Effector memory CD8-positive, alpha-beta T cell (primary cell): Measurements from ENCODE around the gene CPTP.

ENCODE experiments used
- ATAC-seq: fragments of 150-1000 bp; cut with Tn5 transposase; replicated peaks from 2 replicates; pipeline ENCODE4 v1.10.0; 2021; ENCODE audit warnings: mild to moderate bottlenecking, moderate library complexity
- DNase-seq, 3 experiments: peaks; one replicate each; pipeline ENCODE4 v3.0.0; 2021
- H3K27ac Mint-ChIP-seq, 2 donors: one replicate each; pipeline ENCODE4 v1.8.0; 2022; ENCODE audit warnings: mild to moderate bottlenecking in 2 of 2, mixed read lengths in 2 of 2, moderate library complexity in 2 of 2
- H3K27me3 Mint-ChIP-seq, 2 donors: one replicate each; pipeline ENCODE4 v1.8.0; 2022; ENCODE audit warnings: mixed read lengths in 2 of 2
- H3K36me3 Mint-ChIP-seq: one replicate; pipeline ENCODE4 v1.8.0; 2022; ENCODE audit warnings: mild to moderate bottlenecking, moderate library complexity, mixed read lengths; ENCODE audit not compliant: insufficient read depth
- H3K4me1 Mint-ChIP-seq, 2 donors: one replicate each; pipeline ENCODE4 v1.8.0; 2022; ENCODE audit warnings: low read depth in 2 of 2, mixed read lengths in 2 of 2
- H3K4me3 Mint-ChIP-seq, 2 donors: one replicate each; pipeline ENCODE4 v1.8.0; 2022; ENCODE audit warnings: mild to moderate bottlenecking in 2 of 2, mixed read lengths in 2 of 2, moderate library complexity in 2 of 2
- H3K9me3 Mint-ChIP-seq, 2 donors: one replicate each; pipeline ENCODE4 v1.8.0; 2022; ENCODE audit warnings: mixed read lengths in 2 of 2

The CPTP gene

DNA sequence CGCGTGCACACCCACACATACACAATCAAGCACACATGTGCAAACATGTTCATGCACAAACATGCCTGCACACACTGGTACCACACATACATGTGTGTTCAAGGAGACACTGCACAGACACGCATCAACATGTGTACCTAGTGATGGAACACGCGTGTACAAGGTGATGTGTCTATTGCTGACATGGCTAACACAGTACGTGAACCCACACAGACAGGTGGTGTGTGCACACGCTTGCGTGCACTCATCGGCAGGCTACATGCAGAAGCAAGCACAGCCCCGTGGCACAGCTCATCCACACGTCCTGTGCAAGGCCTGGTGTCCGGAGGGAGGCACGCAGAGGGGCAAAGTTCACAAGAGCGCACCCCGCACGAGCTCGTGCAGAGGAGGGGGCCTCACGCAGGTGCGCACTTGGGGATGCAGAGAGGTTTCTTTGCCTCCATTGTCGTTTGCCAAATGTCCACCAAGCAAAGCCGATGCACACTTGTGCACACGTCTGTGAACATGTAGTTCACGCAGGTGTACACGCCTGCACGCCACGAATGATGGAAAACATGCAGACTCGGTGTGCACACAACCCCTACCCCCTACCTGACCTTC, 17.8 kb upstream of the CPTP start:
- Mint-ChIP-seq H3K4me3 (peak overlapping the region; percentile 80 to 84), H3K4me1 (peaks cover 17 to 20% of the 10 kb centered on the region in 2 donors), H3K36me3 (peaks cover 35% of the 10 kb centered on the region), H3K9me3 (no peaks in the 10 kb centered on the region), H3K27me3 (no peaks in the 10 kb centered on the region), H3K27ac (peak overlapping the region in 1 of 2 donors; percentile 78)
- DNase-seq = no peak
- no peak for ATAC-seq

DNA sequence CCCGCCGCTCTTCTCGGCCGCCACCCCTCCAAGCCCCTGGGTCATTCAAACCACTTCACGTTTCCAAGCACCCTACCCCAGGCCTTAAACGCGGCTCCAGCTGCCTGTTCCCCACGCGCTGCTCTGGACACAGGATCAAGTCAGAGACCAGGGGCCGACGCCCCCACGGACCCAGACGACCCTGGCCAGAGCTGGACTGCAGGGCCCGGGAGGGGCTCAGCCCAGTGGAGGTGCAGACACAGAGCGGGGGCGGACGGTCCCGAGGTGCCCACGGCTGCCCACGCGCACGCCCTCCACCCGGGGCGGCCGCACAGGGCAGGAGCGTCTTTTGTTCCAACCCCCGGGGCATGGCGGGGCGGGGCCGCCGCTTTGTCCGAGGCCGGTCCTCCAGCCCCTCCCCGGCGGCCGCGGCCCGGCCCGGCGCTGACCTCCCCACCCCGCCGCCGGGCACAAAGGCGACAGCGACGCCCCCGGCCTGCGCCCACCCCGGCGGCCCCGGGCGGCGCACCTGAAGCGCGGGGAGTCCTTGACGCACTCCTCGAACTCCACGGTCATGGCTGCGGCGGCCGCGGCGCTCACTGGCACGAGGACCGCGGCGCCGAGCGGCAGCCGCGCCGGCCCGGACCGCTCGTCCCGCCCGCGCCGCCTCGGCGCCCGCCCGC, 17.2 kb upstream of the CPTP start:
- Mint-ChIP-seq H3K27me3 (no peaks in the 10 kb centered on the region), H3K4me1 (peaks cover 17 to 20% of the 10 kb centered on the region in 2 donors), H3K4me3 (peak overlapping the region; percentile 80 to 84), H3K27ac (peak overlapping the region in 1 of 2 donors; percentile 78), H3K9me3 (no peaks in the 10 kb centered on the region), H3K36me3 (peaks cover 35% of the 10 kb centered on the region)
- ATAC-seq (no peak), DNase-seq (peak in 1 of 3 experiments; percentile 16)

DNA sequence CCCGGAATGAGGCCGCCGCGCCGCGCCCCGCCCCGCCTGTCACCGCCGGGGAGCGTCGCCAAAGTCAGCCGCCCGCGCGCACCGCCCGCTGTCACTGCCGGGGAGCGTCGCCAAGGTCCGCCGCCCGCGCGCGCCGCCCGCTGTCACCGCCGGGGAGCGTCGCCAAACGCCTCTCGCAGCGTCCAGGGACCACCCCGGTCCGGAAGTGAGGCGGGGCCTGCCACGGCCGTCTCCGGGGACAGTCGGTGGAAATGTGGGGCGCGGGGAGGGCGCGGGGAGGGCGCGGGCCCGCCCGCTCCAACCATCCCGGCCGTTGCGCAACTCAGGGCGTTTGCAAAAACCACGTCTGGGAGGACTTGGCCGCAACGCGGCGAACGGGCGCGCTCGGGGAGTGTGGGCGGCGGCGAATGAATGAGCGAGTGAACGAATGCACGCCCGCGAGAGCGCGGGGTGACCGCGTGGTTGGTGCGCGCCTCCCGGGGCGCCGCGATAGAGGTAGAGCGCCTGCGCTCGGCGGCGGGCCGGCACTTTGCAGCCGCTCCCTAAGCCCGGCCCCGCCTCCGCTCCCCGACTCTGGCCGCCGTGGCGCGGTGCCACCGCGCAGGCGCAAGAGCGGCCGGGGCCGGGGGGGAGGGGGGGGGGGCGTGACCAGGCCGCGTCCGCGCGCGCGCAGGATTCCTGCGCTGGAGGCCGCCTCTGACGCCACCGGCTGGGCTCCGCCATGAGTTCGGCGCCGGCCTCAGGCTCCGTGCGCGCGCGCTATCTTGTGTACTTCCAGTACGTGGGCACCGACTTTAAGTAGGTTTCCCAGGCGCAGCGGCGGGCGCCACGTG, 16.5 kb upstream of the CPTP start, which contains the start of the genes ACAP3 and PUSL1:
Gene ACAP3 (minus strand): TSS at position 8 of the 833 bp plus-strand sequence. CDS start 115 bp downstream, outside the sequence.
Gene PUSL1 (plus strand): TSS at position 675 of the 833 bp plus-strand sequence. CDS start 47 bp downstream, at position 722.
- peak within 1 kb of the TSS; percentile 80 to 84 for H3K4me3 Mint-ChIP-seq
- H3K4me1 Mint-ChIP-seq = peaks cover 17 to 20% of the 10 kb centered on the region in 2 donors
- H3K27me3 Mint-ChIP-seq = no peaks in the 10 kb centered on the region
- H3K27ac Mint-ChIP-seq = peak within 1 kb of the TSS; percentile 75 to 78
- no peaks in the 10 kb centered on the region for H3K9me3 Mint-ChIP-seq
- H3K36me3 Mint-ChIP-seq = peaks cover 36% of the 10 kb centered on the region
- ATAC-seq = peak; percentile 69
- DNase-seq = peak; percentile 86 to 89 (median 87)

DNA sequence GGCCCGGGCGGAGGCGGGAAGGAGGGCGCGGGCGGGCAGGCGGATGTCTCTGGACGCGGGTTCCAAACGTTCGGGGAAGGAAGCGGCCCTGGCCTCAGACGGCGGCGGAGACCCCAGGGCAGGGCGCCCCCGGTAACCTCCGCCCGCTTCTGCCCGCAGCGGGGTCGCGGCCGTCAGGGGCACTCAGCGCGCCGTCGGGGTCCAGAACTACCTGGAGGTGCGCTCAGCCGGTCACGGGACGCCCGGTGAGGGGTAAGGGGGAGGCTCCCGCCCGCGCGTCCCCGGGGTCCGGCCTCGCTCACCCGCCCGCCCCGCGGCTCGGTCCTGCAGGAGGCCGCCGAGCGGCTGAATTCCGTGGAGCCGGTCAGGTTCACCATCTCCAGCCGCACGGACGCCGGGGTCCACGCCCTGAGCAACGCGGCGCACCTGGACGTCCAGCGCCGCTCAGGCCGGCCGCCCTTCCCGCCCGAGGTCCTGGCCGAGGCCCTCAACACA, 15.8 kb upstream of the CPTP start:
- H3K27me3 Mint-ChIP-seq = no peaks in the 10 kb centered on the region
- peaks cover 17 to 20% of the 10 kb centered on the region in 2 donors for H3K4me1 Mint-ChIP-seq
- peak overlapping the region; percentile 75 to 78 for H3K27ac Mint-ChIP-seq
- DNase-seq = no peak
- peaks cover 40% of the 10 kb centered on the region for H3K36me3 Mint-ChIP-seq
- no peak for ATAC-seq
- H3K4me3 Mint-ChIP-seq = peak overlapping the region; percentile 79 to 80
- no peaks in the 10 kb centered on the region for H3K9me3 Mint-ChIP-seq

DNA sequence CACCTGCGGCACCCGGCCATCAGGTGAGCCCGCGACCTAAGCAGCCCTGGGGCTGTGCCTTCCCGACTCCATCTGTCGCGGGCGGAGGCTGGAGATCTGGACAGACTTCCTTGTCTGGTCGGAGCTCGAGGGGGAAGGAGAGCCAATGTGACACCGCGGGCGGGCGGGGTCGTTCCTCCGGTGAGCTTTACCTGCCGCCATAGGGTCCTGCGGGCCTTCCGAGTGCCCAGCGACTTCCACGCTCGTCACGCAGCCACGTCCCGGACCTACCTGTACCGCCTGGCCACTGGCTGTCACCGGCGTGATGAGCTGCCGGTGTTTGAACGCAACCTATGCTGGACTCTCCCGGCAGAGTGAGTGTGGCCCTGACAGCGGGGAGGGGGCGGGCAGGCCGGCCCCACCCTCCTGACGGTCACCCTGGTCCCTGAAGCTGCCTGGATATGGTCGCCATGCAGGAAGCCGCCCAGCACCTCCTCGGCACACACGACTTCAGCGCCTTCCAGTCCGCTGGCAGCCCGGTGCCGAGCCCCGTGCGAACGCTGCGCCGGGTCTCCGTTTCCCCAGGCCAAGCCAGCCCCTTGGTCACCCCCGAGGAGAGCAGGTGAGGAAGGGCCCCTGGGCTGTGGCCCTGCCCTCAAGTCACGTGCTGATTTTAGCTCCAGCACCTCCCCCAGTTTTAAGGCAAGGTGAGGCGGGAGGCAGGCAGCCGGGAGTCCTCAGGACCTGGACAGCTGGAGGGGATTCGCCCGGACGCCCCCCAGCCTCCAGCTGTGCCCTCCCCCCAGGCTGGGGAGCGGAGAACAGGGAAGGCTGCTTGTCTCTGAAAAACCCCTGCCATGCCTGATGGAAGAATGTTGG, 15.1 kb upstream of the CPTP start:
- ATAC-seq (no peak), DNase-seq (peak in 1 of 3 experiments; percentile 20)
- H3K27me3 Mint-ChIP-seq = no peaks in the 10 kb centered on the region
- H3K27ac Mint-ChIP-seq = peak overlapping the region in 1 of 2 donors; percentile 78
- peak overlapping the region; percentile 58 to 69 for H3K4me3 Mint-ChIP-seq
- peaks cover 17 to 19% of the 10 kb centered on the region in 2 donors for H3K4me1 Mint-ChIP-seq
- peaks cover 43% of the 10 kb centered on the region for H3K36me3 Mint-ChIP-seq
- H3K9me3 Mint-ChIP-seq = no peaks in the 10 kb centered on the region

DNA sequence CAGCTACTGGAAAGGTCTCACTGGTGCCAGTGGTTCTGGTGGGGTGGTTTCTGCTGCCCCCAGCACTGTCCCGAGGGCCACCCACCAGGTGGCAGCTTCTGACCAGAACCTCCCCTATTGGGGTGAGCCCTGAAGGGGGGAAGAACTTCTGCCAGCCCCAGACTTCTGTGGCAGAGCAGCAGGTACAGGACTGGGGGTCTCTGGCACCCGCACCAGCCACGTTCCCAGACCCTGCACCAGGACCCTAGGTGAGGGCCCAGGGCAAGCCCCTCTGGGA, 14.6 kb upstream of the CPTP start:
- Mint-ChIP-seq H3K27me3 (no peaks in the 10 kb centered on the region), H3K4me3 (peak overlapping the region; percentile 58 to 69), H3K36me3 (peaks cover 48% of the 10 kb centered on the region), H3K9me3 (no peaks in the 10 kb centered on the region), H3K4me1 (peaks cover 17 to 19% of the 10 kb centered on the region in 2 donors), H3K27ac (peak overlapping the region in 1 of 2 donors; percentile 78)
- ATAC-seq = no peak
- DNase-seq = no peak

DNA sequence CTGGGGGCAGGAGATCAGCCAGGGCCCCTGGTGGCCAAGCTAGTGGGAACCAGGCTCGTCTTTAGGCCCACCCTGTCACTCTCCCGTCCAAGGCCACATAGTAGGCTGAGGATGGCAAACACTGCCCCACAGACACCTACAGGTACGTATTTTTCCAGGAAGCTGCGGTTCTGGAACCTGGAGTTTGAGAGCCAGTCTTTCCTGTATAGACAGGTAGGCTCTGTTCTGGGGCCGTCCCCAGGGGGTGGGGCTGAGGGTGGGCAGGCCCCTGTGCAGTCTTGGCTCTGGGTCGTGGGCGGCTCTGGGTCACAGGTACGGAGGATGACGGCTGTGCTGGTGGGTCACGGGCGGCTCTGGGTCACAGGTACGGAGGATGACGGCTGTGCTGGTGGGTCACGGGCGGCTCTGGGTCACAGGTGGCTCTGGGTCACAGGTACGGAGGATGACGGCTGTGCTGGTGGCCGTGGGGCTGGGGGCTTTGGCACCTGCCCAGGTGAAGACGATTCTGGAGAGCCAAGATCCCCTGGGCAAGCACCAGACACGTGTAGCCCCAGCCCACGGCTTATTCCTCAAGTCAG, 14.0 kb upstream of the CPTP start:
- Mint-ChIP-seq H3K36me3 (peaks cover 50% of the 10 kb centered on the region), H3K27me3 (no peaks in the 10 kb centered on the region), H3K4me3 (peak overlapping the region; percentile 29 to 43), H3K27ac (peak overlapping the region in 1 of 2 donors; percentile 53), H3K9me3 (no peaks in the 10 kb centered on the region), H3K4me1 (peaks cover 17 to 19% of the 10 kb centered on the region in 2 donors)
- no peak for DNase-seq
- no peak for ATAC-seq

DNA sequence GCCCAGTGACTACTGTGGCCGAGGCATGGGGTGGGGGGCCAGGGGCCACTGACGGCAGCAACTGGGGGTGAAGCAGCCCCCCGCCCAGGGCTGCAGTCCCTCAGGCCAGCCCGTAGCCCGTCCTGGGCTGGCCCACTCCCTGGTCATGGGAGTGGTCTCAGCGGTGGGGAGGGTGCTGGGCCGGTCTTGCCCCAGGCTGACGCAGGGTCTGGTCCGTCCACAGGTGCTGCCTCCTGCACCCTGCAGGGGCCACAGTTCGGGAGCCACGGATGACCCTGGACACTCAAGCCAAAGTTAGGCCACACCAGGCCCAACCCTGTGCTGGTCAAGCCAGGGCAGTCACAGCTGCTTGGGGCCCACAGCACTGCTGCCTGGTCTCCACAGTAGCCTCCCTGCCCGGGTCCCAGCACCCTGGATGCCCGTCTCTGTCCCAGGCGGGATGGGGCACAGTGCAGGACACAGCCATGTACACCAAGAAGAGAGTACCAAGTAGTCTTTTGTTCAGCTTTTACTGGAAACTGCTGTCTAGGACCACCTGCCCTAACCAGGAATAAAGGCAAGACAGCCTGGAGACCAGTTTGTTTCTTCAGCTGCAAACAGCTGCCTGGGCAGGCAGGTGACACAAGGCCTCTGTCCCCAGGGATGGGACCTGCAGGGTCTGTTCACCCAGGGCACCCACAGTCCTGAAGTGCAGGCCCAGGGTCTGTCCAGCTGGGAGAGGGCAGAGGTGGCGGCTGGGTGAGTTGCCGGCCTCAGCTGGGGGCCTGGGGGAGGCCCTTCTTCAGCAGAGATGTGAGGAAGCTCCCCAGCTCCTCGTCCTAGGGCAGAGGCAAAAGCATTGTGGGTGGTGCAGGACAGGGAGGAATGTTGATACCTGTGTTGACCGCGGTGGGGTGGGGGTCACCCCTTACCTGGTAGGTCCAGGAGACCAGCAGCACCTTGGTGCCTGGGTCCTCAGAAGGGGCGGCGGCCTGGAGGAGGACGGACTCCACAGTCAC, 13.2 kb upstream of the CPTP start:
- Mint-ChIP-seq H3K27me3 (no peaks in the 10 kb centered on the region), H3K36me3 (peaks cover 53% of the 10 kb centered on the region), H3K27ac (peak overlapping the region in 1 of 2 donors; percentile 82), H3K9me3 (no peaks in the 10 kb centered on the region), H3K4me3 (peak overlapping the region in 1 of 2 donors; percentile 43), H3K4me1 (peaks cover 9 to 12% of the 10 kb centered on the region in 2 donors)
- ATAC-seq = no peak
- DNase-seq = no peak

DNA sequence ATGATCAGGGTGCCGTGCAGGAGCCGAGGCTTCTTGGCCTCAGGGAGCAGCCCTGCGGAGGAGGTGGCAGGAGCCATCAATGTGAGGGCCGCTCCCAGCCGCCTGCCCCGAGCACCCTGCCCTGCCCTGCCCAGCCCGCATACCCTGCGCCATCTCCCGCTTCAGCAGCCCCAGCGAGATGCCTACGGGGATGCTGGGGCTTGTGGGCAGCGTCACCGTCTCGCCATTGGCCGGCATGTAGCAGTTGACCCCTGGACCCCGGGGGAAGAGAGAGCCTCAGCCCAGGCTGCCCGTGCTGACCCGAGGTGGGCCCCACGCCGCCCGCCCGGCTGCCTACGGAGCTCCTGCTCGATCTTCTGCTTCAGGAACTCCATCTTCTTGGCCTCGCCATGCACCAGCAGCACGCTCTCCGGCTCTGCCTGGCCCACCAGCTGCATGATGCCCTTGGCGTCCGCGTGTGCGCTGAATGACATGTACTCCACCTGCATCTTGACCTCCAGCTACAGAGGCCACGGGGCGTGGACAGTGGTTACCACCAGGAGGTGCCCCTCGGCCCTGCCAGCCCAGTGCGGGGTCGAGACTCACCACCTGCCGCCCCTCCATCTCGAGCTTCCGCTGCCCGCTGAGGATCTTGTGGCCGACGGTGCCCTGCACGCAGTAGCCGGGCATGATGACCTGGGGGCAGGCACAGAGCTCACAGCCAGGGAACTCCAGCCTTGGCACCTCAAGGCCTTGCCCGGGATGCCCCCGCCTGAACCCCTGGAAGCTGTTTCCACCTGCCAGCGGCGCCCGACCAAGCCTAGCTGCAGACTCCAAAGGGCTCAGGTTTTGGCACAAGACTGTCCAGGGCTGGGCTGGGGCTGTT, 11.9 kb upstream of the CPTP start:
- H3K27ac Mint-ChIP-seq = peak overlapping the region in 1 of 2 donors; percentile 72
- H3K4me1 Mint-ChIP-seq = peaks cover 0 to 4% of the 10 kb centered on the region in 2 donors
- no peak for DNase-seq
- no peak for ATAC-seq
- H3K4me3 Mint-ChIP-seq = no peak overlapping the region
- no peaks in the 10 kb centered on the region for H3K9me3 Mint-ChIP-seq
- no peaks in the 10 kb centered on the region for H3K27me3 Mint-ChIP-seq
- peaks cover 55% of the 10 kb centered on the region for H3K36me3 Mint-ChIP-seq

DNA sequence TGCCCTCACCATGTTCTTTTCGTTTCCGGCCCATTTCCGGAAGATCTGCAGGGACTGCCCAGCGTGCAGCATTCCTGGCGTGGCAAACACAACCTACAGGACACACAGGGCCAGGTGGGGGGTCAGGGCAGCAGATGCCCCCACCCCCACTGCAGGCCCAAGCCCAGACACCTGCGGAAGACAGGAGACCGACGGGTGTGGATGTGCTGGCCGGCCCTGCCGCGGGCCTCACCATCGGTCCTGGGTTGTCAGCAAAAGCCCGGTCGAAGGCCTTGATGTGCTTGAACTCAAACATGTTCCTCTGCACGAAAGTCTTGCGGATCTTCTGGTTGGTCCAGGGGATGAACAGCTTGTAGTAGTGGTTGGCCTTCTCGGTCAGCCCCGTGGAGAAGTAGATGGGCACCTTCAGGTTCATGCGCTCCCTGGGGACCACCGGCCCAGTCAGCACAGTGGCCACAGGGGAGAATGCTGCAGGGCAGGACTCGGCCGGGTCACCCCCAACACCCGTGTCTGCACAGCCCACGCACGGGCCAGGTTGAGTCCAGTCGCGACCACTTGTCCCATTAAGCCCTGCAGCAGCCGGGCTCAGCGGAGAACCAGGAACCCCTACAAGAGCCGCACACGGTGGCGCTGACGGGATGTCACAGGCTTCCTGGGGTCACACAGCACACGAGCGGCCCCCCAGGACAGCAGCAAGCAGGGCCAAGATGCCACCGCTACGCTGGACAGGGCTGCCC, 10.9 kb upstream of the CPTP start:
- DNase-seq (no peak), ATAC-seq (no peak)
- Mint-ChIP-seq H3K27me3 (no peaks in the 10 kb centered on the region), H3K36me3 (peaks cover 54% of the 10 kb centered on the region), H3K27ac (peak overlapping the region in 1 of 2 donors; percentile 18), H3K9me3 (no peaks in the 10 kb centered on the region), H3K4me3 (no peak overlapping the region), H3K4me1 (peaks cover 0 to 4% of the 10 kb centered on the region in 2 donors)
